IMR-90 (cell line): ENCODE data around the gene KDM3B. TPM values are rescaled to one million over a fixed set of nuclear protein-coding genes. Genes with fewer than 3 reads are reported as not detected.

Experiments
- ATAC-seq: fragments of 200-7000 bp; cut with Tn5 transposase; 2 replicates; pipeline ENCODE4 v1.9.1; 2020; ENCODE audit warnings: low read depth, mild to moderate bottlenecking, moderate library complexity
- BruUV-seq: library from RNA; stranded (reverse); fragments of 400-500 nt; replicated peaks from 2 replicates; lab custom pipeline; 2021; lab: Mats Ljungman, UMichigan
- CTCF ChIA-PET: fragments of 300-600 bp; formaldehyde crosslinking; extraction: SDS; loops from one replicate; lab custom pipeline; 2021; ENCODE audit warnings: antibody characterized with exemption; lab: Yijun Ruan, JAX
- POLR2A ChIA-PET: fragments of 300-600 bp; sonication (Branson Sonifier 250); formaldehyde crosslinking; loops from one replicate; lab custom pipeline; 2022; ENCODE audit warnings: antibody characterized with exemption; ENCODE audit not compliant: unreplicated experiment; lab: Charles Lee
- DNase-seq: peaks from one replicate; pipeline ENCODE4 v3.0.0; 2013
- H2AFZ ChIP-seq: replicated peaks from 2 replicates; pipeline ENCODE3; 2013; ENCODE audit warnings: low read length, mild to moderate bottlenecking; ENCODE audit not compliant: poor library complexity
- H2AK5ac ChIP-seq: 2 replicates; pipeline ENCODE4 v1.6.1; 2013; ENCODE audit warnings: low read depth, low read length, inconsistent platforms
- H2AK9ac ChIP-seq: replicated peaks from 2 replicates; pipeline ENCODE3; 2013; ENCODE audit warnings: mild to moderate bottlenecking, low read depth, low read length, moderate library complexity; ENCODE audit not compliant: poor library complexity
- H2BK120ac ChIP-seq: 2 replicates; pipeline ENCODE4 v1.6.1; 2013; ENCODE audit warnings: low read depth, low read length, inconsistent platforms
- H2BK15ac ChIP-seq: 3 replicates; pipeline ENCODE4 v1.6.1; 2013; ENCODE audit warnings: low read depth, low read length, inconsistent platforms
- H2BK20ac ChIP-seq: 2 replicates; pipeline ENCODE4 v1.6.1; 2013; ENCODE audit warnings: low read depth, mild to moderate bottlenecking, inconsistent platforms, low read length, moderate library complexity
- H2BK5ac ChIP-seq: 2 replicates; pipeline ENCODE4 v1.6.1; 2013; ENCODE audit warnings: mild to moderate bottlenecking, low read depth, low read length, inconsistent platforms; ENCODE audit not compliant: poor library complexity, severe bottlenecking
- H3K14ac ChIP-seq: replicated peaks from 2 replicates; pipeline ENCODE4 v1.6.1; 2013; ENCODE audit warnings: low read depth, low read length, inconsistent platforms
- H3K18ac ChIP-seq: 2 replicates; pipeline ENCODE4 v1.6.1; 2013; ENCODE audit warnings: low read depth, low read length, control low read depth
- H3K23ac ChIP-seq: 2 replicates; pipeline ENCODE4 v1.6.1; 2013; ENCODE audit warnings: low read depth, low read length, inconsistent platforms
- H3K27ac ChIP-seq: 2 replicates; pipeline ENCODE4 v1.5.1; 2013; ENCODE audit warnings: mild to moderate bottlenecking, control low read depth, low read length; ENCODE audit not compliant: insufficient read depth
- H3K27me3 ChIP-seq: 2 replicates; pipeline ENCODE4 v1.6.1; 2013; ENCODE audit warnings: low read length; ENCODE audit not compliant: control insufficient read depth, insufficient read depth
- H3K36me3 ChIP-seq: 2 replicates; pipeline ENCODE4 v1.6.1; 2013; ENCODE audit warnings: low read length, mixed read lengths; ENCODE audit not compliant: control insufficient read depth, insufficient read depth
- H3K4ac ChIP-seq: 2 replicates; pipeline ENCODE4 v1.6.1; 2013; ENCODE audit warnings: low read depth, low read length, inconsistent platforms
- H3K4me1 ChIP-seq: 2 replicates; pipeline ENCODE4 v1.6.1; 2013; ENCODE audit warnings: low read length, mixed read lengths; ENCODE audit not compliant: control insufficient read depth, insufficient read depth
- H3K4me2 ChIP-seq: 2 replicates; pipeline ENCODE4 v1.6.1; 2013; ENCODE audit warnings: low read depth, mild to moderate bottlenecking, control low read depth, low read length, moderate library complexity
- H3K4me3 ChIP-seq: 2 replicates; pipeline ENCODE4 v1.5.1; 2013; ENCODE audit warnings: low read depth, mild to moderate bottlenecking, control low read depth, low read length, moderate library complexity; ENCODE audit not compliant: insufficient read depth
- H3K56ac ChIP-seq: 2 replicates; pipeline ENCODE4 v1.6.1; 2013; ENCODE audit warnings: low read length, inconsistent platforms; ENCODE audit not compliant: insufficient read depth; ENCODE audit errors: extremely low read depth
- H3K79me1 ChIP-seq, 2 experiments: 2 replicates each; pipeline ENCODE4 v1.6.1; 2013; ENCODE audit warnings: low read length in 2 of 2, inconsistent platforms in 1 of 2, low read depth in 1 of 2
- H3K9ac ChIP-seq: 2 replicates; pipeline ENCODE4 v1.6.1; 2013; ENCODE audit warnings: low read depth, low read length, control low read depth
- H3K9me1 ChIP-seq: 2 replicates; pipeline ENCODE4 v1.6.1; 2013; ENCODE audit warnings: low read length, inconsistent platforms; ENCODE audit not compliant: insufficient read depth
- H3K9me3 ChIP-seq: 2 replicates; pipeline ENCODE4 v1.6.1; 2013; ENCODE audit warnings: low read length; ENCODE audit not compliant: control insufficient read depth, insufficient read depth
- H4K20me1 ChIP-seq: 2 replicates; pipeline ENCODE4 v1.6.1; 2013; ENCODE audit warnings: low read length, inconsistent platforms; ENCODE audit not compliant: insufficient read depth
- H4K5ac ChIP-seq: 2 replicates; pipeline ENCODE4 v1.6.1; 2013; ENCODE audit warnings: mild to moderate bottlenecking, low read depth, low read length, control low read depth
- H4K8ac ChIP-seq, 2 experiments: 2 replicates each; pipeline ENCODE4 v1.6.1; 2013; ENCODE audit warnings: low read depth in 2 of 2, low read length in 2 of 2, control low read depth in 1 of 2, inconsistent platforms in 1 of 2
- H4K91ac ChIP-seq: 2 replicates; pipeline ENCODE4 v1.6.1; 2013; ENCODE audit warnings: low read depth, low read length, inconsistent platforms; ENCODE audit not compliant: insufficient read depth
- CTCF ChIP-seq: conservative IDR thresholded peaks from 2 replicates; pipeline ENCODE4 v1.5.1; 2012; ENCODE audit warnings: mild to moderate bottlenecking, low read depth, low read length, improper control_type of control experiment
- MXI1 ChIP-seq: IDR thresholded peaks from 2 replicates; pipeline ENCODE4 v1.6.1; 2012; ENCODE audit warnings: low read depth, mild to moderate bottlenecking, low read length, moderate library complexity, borderline replicate concordance
- SMC3 ChIP-seq: fragments of 150-350 bp; IDR thresholded peaks from 2 replicates; pipeline ENCODE4 v1.6.1; 2016; ENCODE audit warnings: low read depth, mild to moderate bottlenecking, antibody characterized with exemption, low read length, moderate library complexity
- WGBS, 2 experiments: methylation state at CpG; one replicate each; pipeline versions ENCODE4 v1.1.5 to v1.1.7; 2013; ENCODE audit warnings: missing lambda C conversion rate in 2 of 2; ENCODE audit not compliant: insufficient read length in 1 of 2; ENCODE audit errors: extremely low coverage in 2 of 2; 5-methylcytosine and 5-hydroxymethylcytosine counted together
- dilution Hi-C: fragments of 300-500 bp; cut with HindIII; formaldehyde crosslinking; loops from one replicate; pipeline ENCODE4 v1.14.3; 2018; ENCODE audit warnings: low sequenced_read_pairs; ENCODE audit not compliant: unreplicated experiment
- in situ Hi-C: fragments of 300-500 bp; cut with MboI; formaldehyde crosslinking; loops from 3 replicates; pipeline ENCODE4 v1.14.3; 2019; ENCODE audit warnings: low sequenced_read_pairs, inconsistent platforms, mixed read lengths
- intact Hi-C: fragments of 100-400 bp; cut with micrococcal nuclease; formaldehyde crosslinking; loops from 2 replicates; pipeline ENCODE4 v1.10.0; 2022
- polyA plus RNA-seq, 3 experiments: library from polyadenylated mRNA; depleted of rRNA; stranded (reverse); fragments of >200 nt; gene quantifications; 2 replicates each; pipeline ENCODE4 v1.2.3, GENCODE V29; 2012; ENCODE audit warnings: low replicate concordance in 1 of 3
- total RNA-seq: library from RNA; depleted of rRNA; stranded (reverse); fragments of >200 nt; gene quantifications from 2 replicates; pipeline ENCODE4 v1.2.3, GENCODE V29; 2012

The KDM3B gene
- total and polyA plus RNA-seq, 2 of the 4 experiments (the other 2 are of a cell fraction) = 19.4 to 35.8 TPM

- Histone ChIP-seq H3K9ac (no peak overlapping the region), H3K4me2 (no peak overlapping the region), H2AFZ (no peak overlapping the region), H4K20me1 (peaks cover 19% of the 10 kb centered on the region), H2BK20ac (no peak overlapping the region), H3K27ac (no peak overlapping the region), H3K18ac (no peak overlapping the region), H3K23ac (no peak overlapping the region), H3K4ac (no peak overlapping the region), H2BK120ac (no peak overlapping the region), H2AK5ac (no peak overlapping the region), H3K79me1 (peaks cover 6 to 34% of the 10 kb centered on the region in 2 experiments; a peak in 3 of 4 replicates), H3K27me3 (no peaks in the 10 kb centered on the region), H4K8ac (no peak overlapping the region), H3K14ac (no peak overlapping the region), H3K36me3 (peaks cover 28% of the 10 kb centered on the region), H4K5ac (no peak overlapping the region), H3K9me1 (peaks cover 8% of the 10 kb centered on the region; the same call in 1 of the 2 replicates), H3K56ac (no peak overlapping the region), H4K91ac (no peak overlapping the region), H2BK5ac (peak overlapping the region; percentile 10), H2BK15ac (no peak overlapping the region), H3K4me3 (no peak overlapping the region), H2AK9ac (no peak overlapping the region), H3K4me1 (peaks cover 2% of the 10 kb centered on the region; the same call in 1 of the 2 replicates), H3K9me3 (peaks cover 4% of the 10 kb centered on the region)
- ChIA-PET POLR2A (no interaction called here), CTCF (interaction anchor here (1.2 to 2.8 kb wide), 3 partner anchors 9 to 19 kb away, joined by 6 to 24 read pairs (median 9); no protein-coding TSS in a partner anchor)
- dilution Hi-C loops (no loop called here), in situ Hi-C loops (no loop called here), intact Hi-C loops (no loop called here)
- DNase-seq (peak; percentile 87), ATAC-seq (0 out of 2 replicates have a peak, but pooled peaks have one; percentile 4)
- BruUV-seq = no TSS peak
- TF ChIP-seq MXI1 (peak; percentile 66; the same call in 1 of the 2 replicates), SMC3 (no peak), CTCF (no peak)
- WGBS, 2 experiments = no CpG with 5 or more reads among the region's 1 CpG
Observed at GRCh38 chr5:138351056-138351455, 1.4 kb upstream of the KDM3B start.
